ENCODE results near the gene HMGXB4.

HMGXB4 gene

DNA sequence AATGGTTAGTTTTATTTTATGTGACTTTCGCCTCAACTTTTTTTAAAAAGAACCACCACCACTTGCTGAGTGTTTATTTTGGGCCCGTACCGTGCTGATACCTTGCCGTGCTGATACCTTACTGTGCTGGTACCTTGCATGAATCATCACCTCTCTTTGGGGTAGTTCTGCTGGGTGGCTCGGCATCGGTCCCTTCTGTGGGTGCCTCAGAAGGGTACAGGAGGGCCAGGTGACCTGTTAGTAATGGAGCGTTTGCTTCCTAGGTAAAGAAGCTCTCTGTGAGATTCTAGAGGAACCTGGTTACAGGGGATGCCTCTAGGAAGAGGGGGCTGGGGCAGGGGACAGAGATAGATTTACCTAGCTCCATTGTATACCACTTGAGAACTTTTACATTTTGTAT is 59.5 kb downstream of the HMGXB4 start:
- no peak for TF ChIP-seq CTCF (IDR thresholded peaks at IDR 0.05; ENCODE audit: control extremely low read depth, extremely low read depth, low read depth, missing control alignments)
- ChIA-PET POLR2A (no interaction called here), CTCF (no interaction called here)
- DNase-seq (ENCODE audit: extremely low spot score), result no peak

DNA sequence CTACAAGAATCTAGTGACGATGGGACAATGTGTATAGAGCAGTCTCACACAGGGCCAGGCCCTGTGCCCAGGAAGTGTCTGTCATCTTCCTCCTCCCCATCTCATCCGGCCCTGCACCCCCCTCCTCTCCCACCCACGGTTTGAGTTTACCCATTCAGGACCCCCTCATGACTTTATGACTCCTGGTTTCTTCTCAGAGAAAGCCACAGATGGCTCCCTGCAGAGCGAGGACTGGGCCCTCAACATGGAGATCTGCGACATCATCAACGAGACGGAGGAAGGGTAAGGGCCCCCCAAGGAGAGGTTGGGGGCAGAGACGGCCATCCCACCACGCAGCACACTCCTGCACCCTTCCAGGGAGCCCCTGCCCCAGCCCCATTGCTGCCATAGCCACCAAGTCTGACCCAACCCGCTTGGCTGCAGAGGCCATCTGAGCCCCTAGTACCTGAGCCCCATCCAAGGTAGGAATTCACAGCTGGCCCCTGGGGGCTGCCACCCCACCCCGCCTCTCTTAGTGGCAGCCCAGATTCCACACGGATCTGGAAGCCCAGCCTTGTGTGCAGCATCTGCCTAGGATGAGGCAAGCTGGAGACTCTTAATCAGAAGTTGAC is 60.5 kb downstream of the HMGXB4 start:
- CTCF ChIA-PET, result no interaction called here
- TF ChIP-seq CTCF (IDR thresholded peaks at IDR 0.05; ENCODE audit: control extremely low read depth, extremely low read depth, low read depth, missing control alignments), result no peak
- POLR2A ChIA-PET, result no interaction called here
- no peak for DNase-seq (ENCODE audit: extremely low spot score)

DNA sequence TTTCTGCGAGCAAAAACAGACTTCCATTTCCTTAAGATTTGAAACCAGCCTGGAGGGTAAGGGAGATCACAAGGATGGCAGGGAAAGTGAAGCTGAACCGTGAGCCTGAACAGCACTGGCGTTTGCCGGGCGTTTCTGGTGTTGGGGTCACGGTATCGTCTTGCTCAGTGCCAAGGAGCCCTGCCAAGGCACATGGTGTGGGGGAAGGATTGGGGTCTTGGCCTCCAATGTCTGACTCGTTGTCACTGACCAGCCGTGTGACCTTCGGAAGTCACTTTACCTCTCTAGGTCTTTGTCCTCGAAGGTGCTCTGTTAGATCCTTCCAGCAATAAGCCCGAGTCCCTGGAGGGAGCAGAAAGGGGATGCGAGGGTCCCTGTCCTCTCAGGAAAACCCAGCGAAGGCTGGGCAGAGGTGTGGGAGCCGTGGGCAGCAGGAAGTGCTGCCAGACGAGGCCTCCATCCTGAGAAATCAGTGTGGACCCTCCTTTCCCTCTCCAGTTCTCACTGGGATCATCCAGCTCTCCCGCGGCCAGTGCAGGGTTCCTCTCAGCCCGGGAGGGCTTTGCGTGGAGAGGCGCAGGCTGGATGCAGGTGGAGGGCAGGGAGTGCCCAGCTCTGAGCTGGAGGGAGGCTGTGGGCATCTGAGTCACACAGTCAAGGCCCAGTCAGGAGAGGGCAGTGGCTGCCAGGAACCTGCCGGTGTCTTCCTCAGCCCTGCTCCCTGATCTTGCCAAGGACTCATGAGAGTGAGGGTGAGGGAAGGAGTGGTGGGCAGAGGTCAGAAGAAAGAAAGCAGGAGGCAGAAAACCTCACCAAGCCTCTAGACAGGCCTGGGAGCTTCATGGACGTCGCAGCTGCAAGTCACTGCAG is 61.3 kb downstream of the HMGXB4 start:
- CTCF ChIA-PET, result no interaction called here
- no peak for DNase-seq (ENCODE audit: extremely low spot score)
- no peak for TF ChIP-seq CTCF (IDR thresholded peaks at IDR 0.05; ENCODE audit: control extremely low read depth, extremely low read depth, low read depth, missing control alignments)
- POLR2A ChIA-PET, result no interaction called here

- DNase-seq (ENCODE audit: extremely low spot score), result no peak
- no peak for TF ChIP-seq CTCF (IDR thresholded peaks at IDR 0.05; ENCODE audit: control extremely low read depth, extremely low read depth, low read depth, missing control alignments)
- POLR2A ChIA-PET, result no interaction called here
- CTCF ChIA-PET, result interaction anchor here (1.6 kb wide), 1 partner anchor 8 kb away, joined by 3 read pairs; no protein-coding TSS in a partner anchor
Measured at GRCh38 chr22:35319244-35319985, 62.1 kb downstream of the HMGXB4 start.

DNA sequence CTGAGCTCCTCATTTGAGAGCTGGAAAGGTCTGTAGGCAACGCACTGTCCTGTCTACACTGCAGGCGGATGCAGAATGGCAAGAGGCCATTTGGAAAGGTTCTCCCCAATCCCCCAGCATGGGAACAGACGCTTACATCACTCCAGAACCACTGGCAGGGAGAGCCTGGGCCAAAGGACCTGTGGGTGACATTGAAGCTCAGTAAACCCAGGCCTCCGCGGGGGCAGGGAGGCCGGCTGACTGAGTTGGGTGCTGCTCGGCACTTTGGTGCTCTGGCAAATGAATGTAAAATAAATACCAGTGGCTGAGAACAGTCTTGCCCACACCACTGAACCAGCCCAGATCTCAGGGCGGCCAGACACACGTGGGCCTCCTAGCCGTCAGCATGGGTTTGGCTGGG is 64.8 kb downstream of the HMGXB4 start:
- no peak for DNase-seq (ENCODE audit: extremely low spot score)
- POLR2A ChIA-PET, result no interaction called here
- TF ChIP-seq CTCF (IDR thresholded peaks at IDR 0.05; ENCODE audit: control extremely low read depth, extremely low read depth, low read depth, missing control alignments), result no peak
- CTCF ChIA-PET, result no interaction called here

DNA sequence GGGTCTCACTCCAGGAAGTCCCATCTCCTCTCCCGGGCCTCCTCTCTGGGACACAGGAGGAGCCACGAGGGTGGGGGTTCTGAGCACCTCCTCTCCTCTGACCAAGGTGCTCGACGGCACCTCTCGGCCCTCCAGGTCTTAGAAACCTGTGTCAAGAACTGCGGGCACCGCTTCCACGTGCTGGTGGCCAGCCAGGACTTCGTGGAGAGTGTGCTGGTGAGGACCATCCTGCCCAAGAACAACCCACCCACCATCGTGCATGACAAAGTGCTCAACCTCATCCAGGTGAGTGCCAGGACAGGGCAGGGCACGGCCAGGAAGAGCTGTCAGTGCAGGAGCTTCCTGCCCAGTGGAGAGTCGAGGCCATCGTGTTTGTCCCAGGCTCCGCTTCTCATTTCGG is 65.6 kb downstream of the HMGXB4 start:
- CTCF ChIA-PET, result no interaction called here
- POLR2A ChIA-PET, result no interaction called here
- DNase-seq (ENCODE audit: extremely low spot score), result no peak
- no peak for TF ChIP-seq CTCF (IDR thresholded peaks at IDR 0.05; ENCODE audit: control extremely low read depth, extremely low read depth, low read depth, missing control alignments)

All from GM10248 (cell line).